Fibroblast of skin of left biceps (primary cell): ENCODE measurements around the gene OBSCN.

Source experiments
- DNase-seq, 2 experiments: peaks; one replicate each; pipeline ENCODE4 v3.0.0-alpha.2; 2013; ENCODE audit warnings: low read depth in 2 of 2

The OBSCN gene

DNA sequence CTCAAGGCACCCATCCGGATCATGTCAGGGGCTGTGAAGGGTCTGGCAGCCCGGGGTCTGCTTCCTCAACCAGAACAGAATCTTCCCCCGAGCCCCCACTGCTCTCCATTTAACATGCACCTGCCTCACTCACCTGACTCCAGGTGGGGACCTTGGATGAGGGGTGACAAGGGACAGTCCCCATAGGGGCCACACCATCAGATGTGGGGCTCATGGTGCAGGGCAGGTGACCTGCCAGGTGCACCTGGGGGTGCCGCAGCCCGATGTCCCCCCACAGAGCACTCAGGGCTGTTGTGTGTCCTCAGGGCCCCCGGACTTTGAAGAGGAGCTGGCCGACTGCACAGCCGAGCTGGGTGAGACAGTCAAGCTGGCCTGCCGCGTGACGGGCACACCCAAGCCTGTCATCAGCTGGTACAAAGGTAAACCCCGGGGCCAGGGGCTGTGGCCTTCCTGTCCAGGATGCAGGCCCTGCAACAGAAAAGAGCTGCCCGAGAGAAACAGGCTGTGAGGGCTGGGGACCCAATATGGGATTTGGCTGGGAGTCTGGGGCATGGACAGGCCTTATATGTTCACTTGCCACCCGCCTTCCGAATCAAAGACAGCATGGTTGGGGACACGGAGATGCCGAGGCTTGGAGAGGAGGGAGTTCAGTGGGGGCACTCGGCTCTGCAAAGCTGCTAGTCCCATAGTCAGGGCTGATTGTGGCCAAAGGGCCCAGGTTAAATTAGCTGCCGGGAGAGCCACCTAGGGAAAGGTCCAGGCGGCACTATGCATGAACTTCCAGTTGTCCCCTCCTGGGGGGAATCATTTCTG, 134.2 kb downstream of the OBSCN start:
- DNase-seq, result no peak

DNA sequence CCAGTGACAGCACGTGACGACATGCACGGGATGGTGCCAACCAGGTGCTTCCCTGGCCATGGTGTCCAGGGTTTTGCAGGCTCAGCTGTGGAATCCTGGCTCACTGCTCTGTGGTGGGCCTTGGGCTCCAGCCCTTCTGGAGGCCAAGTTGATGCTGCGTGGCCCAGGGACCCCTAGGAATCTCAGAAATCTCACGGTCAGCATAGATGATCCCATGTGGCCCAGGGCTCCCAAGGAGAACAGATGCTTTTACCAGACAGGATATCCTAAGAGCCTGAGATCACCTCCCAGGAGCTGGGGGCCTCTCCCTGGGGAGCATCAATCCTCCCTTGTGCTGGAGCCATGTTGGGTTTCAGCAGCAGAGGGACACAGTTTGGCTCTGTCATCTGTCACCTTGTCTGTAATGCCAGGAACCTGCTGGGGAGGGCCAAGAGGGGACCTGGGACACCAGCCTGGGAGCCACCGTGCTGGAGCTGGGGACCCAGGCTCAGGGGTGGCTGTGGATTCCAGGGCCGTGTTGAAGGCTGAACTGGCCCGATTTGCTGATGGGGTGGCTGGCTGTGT, 134.9 kb downstream of the OBSCN start:
- no peak for DNase-seq

DNA sequence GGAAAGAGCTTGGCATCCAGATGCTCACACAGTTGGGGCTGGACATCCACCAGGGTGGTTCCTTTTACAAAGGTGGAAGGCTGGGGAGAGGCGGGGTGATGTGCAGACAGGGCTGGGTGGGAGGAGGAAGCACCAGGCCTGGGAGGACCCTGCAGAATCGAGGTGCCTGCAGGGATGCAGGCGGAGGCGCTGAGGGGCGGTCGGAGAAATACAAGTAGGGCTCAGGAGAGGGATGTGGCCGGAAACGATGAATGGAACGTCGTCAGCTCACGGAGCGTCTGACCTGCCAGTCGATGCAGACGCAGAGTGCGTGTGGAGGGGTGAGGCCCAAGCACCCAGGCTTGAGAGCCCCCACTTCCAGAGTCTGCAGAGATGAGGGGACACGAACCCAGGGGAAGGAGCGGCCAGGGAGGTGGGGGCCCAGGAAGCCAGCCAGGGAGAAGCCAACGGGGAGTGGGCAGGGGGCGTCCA, 135.4 kb downstream of the OBSCN start:
- no peak for DNase-seq

DNA sequence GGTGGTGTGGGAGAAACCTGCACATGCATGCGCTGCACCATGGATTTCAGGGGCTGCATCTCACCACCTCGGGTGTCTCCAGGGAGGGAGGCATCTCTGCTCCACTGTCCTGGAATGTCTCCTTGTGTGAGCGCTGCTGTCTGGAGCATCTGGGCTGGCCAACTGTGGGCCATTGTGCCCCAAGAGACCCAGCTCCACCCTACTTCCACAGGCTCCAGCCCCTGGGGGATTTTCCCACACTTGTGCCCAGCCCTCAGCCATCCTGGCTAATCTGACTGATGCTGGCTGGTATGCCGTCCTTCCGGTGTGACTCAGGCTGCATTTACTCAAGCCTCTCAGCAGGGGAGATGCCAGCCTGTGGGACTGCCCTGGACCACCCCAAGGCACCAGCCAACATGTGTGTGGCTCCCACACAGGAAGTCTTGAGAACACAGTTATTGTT, 136.8 kb downstream of the OBSCN start:
- no peak for DNase-seq

DNA sequence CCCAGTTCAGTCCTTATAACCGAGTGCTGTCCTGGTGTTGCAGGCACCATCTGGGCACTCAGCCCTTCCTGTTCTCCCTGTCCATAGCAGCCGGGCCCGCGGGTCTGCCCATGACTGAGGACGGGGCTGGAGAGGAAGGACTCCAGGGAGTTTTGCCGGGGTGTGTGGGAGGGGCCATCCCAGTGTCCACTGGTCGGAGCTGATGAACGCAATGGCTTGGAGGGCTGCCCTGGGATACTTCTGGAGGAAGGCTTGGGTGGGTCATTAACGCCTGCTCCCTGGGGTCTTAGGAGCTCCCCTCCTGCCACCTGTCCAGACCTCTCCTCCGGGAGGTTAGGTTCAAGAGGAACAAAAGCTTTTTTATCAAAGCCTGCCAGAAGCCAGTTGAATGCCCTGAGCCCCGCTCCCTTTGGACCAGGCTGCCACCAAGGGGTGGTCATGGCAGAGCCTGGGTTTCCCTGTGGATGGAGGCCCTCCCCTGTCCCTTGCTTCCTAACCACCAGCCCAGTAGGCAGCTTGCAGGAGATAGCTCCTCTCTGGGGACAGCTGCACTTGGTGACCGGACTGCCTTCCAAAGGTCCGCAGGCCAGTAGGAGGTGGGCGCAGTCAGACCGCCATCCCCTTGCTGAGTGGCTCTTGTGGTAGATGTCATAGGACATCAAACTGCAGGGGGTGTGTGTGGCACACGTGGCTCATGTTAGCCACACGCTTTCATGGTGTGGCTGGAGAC, 137.5 kb downstream of the OBSCN start:
- no peak for DNase-seq

DNA sequence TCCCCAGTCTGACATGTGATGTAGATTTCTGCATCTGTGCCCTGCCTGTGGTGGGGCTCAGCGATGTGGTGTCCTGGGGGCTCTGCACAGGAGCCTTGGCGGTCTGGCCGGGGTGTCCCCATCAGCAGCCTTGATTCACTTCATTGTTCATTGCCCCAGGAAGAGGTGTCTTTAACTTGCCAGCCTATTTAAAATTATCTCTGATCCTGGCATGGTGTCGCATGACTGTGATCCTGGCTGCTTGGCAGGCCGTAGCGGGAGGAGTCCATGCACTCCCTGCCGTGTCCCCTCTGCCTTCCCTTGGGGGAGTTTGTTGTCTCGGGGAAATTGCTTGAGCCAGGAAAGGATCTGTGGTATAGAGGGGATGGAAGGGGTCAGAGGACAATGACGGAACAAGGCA, 138.9 kb downstream of the OBSCN start:
- DNase-seq, result no peak

DNA sequence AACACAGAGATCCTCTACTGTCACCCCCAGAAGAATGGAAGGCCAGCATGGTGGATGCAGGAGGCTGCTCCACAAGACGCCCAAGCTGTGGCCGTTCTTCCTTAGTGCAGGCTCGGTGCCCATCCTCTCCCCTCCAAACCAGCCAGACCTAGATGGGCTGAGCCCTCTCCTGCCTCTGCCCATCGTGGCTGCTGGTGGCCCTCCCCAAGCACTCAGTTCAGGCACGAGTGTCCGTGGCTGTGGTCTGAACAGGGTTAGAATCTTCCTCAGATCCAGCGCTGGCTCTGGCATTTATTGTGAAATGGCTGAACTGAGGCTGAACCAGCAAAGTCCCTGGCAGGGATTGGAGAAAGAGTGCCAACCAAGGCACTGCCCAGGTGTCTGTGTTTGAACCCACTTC, 139.3 kb downstream of the OBSCN start:
- no peak for DNase-seq

DNA sequence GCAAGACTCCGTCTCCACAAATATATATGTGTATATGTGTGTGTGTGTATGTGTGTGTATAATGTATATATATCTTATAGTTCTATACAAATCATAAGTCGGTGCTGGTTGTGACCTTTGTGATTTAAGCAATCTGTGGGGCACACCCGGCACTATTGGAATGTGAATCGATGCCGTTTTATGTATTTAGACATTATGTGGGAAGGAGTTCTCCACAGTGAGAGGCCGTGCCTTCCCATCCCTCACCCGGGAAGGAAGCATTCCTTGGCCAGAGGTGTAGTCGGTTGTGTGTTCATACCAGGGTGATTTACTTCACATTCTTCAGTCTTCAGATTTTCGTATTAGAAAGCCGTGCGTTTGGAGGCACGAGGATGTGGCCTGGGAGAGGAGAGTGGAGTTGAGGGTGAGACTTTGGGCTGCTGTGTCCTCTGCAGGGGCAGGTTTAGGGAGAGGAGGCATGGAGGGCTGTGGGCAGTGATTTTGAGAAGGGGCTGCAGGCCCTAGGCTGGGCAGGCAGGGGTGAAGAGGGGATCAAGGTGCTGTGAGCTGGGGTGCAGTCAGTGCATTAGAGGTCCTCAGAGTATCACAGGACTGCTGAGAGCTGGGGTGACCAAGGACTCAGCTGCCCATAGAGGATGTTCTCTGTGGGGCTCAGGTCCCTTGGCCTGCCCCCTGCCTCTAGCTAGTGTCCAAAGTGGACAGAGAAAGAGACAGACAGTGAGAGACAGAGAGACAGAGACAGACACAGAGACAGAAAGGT, 141.0 kb downstream of the OBSCN start:
- no peak for DNase-seq

DNA sequence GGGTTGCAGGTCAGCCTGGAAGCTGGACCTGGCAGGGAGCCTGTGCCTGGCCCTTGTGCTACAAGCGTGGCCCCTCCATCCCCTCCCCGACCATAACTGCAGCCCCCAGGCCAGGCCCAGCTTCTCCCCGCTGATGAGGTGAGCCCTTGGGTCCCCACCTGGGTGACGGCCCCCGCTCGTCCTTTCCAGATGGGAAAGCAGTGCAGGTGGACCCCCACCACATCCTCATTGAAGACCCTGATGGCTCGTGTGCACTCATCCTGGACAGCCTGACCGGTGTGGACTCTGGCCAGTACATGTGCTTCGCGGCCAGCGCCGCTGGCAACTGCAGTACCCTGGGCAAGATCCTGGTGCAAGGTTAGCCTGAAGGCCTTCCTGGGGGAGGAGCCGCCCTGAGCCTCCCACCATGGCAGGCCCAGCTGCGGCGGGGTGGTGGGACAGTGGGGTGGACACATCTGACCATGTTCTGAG, 141.9 kb downstream of the OBSCN start:
- DNase-seq, result no peak

DNA sequence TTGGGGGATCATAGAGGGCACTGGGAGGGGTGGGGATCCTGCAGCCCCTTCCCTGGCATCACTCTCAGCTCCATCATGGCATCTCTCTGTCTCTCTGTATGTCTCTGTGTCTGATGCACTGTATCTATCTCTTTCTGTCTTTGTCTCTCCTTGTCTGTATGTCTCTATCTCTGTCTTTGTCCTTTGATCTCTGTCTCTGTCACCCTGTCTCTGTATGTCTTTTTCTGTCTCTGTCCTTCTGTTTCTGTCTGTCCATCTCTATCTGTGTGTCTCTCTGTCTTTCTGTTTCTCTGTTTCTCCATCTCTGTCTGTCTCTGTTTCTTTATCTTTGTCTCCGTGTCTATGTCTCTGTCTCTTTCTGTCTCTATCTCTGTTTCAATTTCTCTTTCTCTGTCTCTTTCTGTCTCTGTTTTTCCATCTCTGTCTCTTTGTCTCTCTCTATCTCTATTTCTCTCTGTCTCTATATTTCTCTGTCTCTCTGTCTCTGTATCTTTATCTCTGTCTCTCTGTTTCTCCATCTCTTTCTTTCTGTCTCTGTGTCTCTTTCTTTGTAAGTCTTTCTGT, 142.4 kb downstream of the OBSCN start:
- no peak for DNase-seq

DNA sequence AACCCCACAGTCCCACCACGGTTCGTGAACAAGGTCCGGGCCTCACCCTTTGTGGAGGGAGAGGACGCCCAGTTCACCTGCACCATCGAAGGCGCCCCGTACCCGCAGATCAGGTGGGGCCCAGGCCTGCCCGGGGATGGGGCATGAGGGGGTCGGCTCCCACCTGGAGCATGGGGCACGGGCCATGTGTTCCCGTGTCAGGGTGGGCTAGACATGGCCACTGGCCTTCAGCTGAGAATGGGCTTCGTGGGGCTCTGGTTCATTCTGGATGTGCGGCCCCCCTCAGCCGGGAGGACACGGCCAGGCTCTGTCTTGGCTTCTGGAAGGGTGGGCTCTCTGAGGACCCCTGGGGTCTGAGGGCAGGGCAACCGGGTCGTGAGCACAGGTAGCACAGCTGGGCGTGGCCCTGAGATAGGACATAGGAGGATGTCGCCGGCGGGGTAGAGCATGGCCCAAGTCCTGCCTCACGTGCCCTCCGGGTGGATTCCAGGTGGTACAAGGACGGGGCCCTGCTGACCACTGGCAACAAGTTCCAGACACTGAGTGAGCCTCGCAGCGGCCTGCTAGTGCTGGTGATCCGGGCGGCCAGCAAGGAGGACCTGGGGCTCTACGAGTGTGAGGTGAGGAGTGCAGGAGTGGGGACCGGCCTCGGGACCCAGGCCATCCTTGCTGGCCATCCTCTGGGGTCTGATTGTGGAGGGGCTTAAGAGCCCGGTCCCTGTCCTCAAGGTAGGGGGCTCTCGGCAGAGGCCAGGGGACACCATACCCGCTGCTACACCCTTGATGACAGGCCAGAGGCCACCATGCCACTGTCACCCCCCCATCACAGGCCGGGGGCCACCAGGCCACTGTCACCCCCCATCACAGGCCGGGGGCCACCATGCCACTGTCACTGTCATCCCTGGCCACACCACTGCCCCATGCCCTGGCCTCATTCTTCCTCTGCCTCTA, 143.3 kb downstream of the OBSCN start:
- DNase-seq, result no peak

DNA sequence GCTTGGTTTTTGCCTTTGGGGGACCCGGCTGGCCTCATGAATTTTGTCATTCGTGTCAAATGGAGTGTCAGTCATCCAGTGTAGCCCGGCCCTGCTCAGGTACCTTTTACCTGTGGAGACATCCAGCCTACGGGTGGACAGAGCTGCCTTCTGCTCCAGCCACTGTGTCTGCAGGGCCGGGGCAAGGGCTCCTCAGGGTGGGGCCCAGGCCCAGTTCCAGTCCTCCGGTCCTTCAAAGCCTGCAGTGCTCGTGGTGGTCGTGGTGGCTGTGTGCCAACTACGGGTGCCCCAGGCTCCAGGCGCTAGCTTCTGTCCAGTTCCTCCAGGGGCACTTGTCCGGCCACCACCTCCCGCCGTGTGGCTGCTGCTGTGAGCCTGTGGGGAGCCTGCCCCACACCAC, 144.0 kb downstream of the OBSCN start:
- no peak for DNase-seq

DNA sequence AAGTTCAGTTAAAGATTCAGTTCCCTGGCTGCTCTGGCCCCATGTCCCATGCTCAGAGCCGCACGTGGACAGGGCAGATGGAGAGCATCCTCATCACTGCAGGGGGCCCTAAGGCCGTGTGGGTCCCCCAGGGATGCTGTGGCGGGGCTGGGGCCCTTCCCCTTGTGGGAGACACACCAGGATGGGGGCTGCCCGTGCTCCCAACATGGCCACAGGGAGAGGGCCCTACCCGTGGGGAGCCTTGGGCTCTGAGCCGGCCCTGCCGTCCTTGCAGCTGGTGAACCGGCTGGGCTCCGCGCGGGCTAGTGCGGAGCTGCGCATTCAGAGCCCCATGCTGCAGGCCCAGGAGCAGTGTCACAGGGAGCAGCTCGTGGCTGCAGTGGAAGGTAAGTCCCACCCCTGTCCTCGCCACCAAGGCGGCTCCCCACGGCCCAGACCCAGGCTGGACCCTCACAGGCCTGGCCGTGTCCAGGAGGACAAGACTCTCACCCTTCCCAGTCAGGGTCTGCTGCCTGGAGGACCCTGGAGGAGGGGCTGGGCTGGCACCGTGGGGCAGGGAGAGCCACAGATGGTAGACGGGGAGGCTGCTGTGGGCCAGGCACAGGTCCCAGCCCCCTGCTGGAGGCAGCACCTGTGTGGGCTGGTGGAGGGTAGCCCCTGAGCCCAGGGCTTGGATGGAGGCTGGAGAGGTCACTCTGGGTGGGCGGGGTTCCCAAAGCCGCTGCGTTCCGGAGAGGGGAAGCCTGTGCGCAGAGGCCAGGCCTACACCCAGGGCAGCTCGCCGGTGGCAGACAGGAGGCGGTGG, 145.0 kb downstream of the OBSCN start:
- no peak for DNase-seq

DNA sequence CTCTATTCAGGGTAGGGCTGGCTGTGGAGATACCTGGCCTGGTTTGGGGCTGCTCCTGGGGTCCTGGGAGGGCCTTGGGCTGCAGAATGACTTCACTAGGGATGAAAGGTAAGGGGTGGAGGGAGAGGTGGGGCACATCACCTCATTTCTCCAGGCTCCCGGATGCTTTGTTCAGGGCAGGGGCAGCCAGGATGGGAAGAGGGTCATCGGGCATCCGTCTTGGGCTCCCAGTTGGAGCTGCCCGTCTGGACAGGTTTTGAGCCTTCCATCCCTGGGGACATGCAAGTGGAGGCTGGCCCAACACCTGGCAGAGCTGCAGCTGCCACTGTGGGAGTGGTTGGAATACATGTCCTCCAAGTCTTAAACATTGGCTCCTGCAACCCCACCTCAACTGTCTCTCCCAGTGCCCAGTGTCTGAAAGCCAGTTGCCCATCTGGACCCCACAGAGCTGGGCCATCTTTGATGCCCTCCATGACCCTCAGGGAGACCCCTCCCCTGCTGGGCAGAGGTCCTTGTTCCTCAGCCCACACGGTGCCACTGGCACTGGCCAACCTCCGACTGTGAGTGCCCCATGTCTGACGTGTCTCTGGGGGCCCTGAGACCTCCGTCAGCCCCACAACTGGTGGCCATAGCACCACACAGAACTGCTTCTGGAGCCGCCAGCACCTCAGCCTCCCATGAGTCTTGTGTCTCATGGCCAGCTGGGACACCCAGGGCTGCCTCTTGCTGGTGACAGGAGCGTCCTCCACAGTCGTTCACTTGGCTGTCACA, 145.9 kb downstream of the OBSCN start:
- DNase-seq, result no peak

DNA sequence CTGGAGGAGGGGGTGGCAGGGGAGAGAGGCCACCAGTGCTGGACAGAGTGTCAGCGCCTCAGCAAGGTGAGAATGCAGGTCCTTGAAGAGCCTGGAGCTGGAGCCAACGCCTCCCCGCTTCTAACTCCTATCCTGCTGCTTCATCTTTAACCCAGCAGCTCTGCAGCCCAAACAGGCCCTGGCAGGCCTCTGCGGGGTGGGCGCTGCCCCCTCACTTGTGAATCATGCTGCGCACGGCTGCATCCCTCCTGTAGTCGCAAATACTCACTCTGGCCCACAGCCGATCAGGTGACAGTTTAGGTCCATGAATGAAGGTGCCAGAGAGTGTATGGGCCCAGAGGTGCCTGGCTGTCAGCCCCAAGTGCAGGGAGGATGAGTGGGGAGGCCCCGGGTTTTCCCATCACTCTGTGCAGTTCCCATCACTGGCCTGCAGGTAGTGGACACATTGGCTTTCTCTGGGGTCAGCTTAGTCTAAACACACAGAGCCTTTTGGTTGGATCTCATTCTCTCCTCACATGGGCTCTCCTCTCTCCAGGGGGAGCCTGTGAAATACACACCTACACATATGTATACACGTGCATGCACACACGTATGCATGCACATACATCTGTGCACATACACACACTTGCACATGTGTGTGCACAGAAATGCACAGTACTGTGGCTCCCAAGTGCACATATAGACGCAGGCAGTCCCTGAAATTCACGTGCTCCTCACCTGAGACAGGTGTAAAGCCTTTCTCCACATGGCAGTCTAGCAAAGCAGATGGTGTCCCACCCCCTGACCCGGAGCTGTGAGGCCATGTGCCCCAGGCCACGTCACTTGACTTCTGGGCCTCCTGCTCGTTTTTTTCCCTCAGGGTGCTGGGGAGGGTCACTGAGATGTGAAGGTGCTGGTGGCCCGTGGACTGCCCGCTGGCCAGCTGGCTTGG, 146.8 kb downstream of the OBSCN start:
- no peak for DNase-seq

DNA sequence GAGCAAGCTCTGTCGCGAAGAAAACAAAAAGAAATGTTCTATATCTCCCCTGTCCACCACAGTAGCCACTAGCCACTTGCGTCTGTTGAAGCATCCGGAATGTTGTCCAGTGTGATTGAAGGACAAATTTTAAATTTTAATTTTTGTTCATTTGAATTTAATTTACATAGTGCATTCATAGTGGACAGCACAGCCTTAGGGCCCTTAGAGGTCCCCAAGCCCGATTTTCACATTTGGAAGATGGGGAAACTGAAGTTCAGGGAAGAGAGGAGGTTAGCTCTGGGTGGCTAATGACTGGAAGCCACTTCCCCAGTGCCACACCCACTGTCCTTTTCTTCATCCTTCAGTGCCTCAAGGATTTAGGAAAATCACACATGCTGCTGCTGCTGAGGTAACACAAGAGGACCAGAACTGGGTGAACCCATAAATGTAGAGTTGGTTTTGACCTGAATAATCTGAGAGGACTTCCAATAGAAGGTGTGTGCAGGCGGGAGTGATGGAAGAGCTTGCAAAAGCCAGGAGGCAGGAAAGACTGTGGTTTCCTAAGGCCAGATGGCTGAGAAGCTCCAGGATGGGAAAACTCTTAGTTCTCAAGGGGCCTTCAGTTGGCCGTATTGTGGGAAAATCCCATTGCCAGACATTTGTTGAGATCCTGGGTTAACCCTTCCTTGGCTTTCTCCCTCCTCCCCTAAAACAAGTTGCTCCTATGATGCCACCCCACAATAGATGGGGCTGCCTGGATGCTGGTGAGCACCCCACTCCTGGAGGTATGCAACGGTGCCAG, 149.2 kb downstream of the OBSCN start:
- DNase-seq, result no peak
